GM21390 (cell line): Measurements from ENCODE around the gene ANKRD13B.

Experiments used
- ATAC-seq: cut with Tn5 transposase; IDR thresholded peaks from one replicate; pipeline ENCODE4 v1.9.1; 2021; ENCODE audit not compliant: unreplicated experiment

ANKRD13B gene

DNA sequence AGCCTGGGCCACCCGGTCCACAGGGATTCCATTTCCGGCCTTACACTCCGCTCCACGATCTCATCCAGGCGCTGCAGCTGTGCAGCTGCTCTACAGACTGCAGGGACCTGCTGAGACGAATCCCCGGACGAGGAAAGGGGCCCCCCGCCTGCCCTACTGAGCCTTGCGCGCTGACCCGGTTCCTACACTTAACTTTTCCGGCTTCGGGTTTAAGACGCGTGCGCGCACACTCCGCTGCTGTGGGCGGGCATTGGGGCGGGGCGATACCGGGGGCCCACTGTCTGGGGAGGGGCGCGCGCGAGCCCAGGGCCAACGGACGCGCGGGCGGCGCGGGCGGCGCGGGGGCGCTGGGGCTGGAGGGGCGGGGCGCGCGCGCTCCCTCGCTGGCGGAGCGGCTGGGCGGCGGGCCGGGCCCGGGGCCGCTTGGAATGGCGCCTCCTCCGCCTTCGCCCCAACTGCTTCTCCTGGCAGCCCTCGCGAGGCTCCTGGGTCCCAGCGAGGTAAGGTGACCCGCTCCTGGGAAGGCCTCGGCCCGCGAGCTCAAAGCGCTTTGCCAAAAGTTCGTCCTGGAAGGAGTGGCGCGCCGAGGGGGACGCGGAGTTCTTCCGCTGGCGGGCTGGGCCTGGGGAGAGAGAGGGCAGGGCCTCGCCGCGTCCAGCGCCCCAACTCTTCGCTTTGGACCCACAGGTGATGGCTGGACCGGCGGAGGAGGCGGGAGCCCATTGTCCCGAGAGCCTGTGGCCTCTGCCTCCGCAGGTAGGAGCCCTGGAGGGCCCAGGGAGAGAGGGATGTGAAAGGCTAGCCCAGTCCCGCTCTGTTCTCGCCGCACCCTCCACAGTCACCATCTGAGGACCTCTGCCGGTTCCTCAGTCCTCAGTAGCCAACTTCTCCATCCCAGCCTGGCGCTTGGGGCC, 24.3 kb upstream of the ANKRD13B start, which contains the start of gene TP53I13:
TP53I13 (plus strand) TSS at position 371 of the 914 bp plus-strand sequence; CDS start at position 429, 58 bp downstream.
- ATAC-seq = peak; percentile 30

DNA sequence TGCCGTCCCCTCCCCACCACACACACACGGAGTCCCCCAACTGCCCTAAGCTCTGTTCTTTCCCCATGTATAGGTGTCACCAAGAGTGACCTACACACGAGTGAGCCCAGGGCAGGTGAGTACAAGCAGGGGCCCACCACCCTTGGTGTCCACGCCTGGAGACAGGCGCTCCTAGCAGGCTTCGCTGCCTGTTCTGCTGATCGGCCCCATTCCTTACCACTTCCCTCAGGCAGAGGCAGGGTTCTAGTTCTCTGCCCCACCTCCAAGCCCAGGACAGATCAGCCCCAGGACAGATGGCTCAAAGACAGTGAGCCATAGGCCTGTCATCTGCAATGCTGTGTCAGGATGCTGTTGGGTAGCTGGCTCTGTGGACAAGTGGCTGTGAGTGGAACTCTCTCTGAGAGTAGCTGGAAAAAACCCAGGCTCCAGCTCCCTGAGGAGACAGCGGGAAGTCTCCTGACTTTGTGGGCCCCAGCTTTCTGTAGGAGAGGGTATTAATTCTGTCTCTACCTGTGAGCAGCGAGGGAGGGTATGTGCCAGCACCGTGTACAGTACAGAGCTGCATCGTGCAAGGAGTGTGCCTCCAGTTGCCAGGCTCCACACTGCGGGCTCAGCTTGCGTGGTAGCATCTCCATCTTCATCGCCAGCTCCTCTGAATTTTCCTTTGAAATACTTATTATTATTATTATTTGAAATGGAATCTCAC, 23.5 kb upstream of the ANKRD13B start:
- no peak for ATAC-seq

DNA sequence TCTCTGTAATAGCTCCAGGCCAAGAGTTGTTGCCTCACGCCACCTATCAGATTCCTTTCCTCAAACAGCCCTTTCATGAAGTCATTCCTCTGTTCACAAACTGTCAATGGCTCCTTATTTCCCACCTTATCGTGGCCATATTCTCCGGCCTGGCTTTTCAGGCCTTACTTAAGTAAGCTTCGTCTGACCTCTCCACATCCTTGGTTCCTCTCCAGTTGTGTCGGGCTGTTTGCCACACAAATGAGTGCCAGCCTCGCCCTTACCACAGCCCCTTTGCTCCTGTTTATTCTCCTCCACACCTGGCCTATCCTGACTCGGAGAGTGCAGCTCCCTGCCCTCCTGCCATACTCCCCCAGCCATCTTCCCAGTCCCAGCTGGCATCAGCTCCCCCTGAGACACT, 22.4 kb upstream of the ANKRD13B start:
- ATAC-seq = no peak

DNA sequence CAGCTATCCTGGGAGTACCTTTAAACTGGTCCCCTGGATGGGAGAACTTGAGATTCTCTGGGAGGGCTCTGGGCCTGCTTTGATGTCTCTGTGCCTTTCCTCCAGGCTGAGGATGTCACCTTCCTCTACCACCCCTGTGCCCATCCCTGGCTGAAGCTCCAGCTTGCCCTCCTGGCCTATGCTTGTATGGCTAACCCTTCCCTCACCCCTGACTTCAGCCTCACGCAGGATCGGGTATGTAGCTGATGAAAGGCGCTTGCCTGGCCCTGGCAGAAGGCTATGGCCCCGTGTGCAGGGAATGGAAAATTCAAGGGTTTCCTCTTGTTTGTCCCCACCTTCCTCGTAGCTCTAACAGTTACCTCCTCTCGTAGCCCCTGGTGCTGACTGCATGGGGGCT, 21.4 kb upstream of the ANKRD13B start:
- ATAC-seq = no peak

DNA sequence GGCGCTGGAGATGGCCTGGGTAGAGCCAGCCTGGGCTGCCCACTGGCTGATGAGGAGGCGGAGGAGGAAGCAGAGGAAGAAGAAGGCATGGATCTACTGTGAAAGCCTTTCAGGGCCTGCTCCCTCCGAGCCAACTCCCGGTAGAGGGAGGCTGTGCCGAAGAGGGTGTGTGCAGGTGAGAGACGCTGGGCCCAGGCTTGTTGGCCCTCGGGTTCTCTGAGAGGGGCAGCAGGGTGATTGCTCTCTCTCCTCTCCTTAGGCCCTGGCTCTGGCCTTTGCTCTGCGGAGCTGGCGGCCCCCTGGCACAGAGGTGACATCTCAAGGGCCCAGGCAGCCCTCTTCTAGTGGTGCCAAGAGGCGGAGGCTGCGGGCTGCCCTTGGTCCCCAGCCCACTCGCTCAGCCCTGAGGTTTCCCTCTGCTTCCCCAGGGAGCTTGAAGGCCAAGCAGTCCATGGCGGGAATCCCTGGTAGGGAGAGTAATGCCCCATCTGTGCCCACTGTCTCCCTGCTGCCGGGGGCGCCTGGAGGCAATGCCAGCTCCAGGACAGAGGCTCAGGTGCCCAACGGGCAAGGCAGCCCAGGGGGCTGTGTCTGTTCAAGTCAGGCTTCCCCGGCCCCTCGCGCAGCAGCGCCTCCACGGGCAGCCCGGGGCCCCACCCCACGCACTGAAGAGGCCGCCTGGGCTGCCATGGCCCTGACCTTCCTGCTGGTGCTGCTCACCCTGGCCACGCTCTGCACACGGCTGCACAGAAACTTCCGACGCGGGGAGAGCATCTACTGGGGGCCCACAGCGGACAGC, 20.9 kb upstream of the ANKRD13B start:
- no peak for ATAC-seq

DNA sequence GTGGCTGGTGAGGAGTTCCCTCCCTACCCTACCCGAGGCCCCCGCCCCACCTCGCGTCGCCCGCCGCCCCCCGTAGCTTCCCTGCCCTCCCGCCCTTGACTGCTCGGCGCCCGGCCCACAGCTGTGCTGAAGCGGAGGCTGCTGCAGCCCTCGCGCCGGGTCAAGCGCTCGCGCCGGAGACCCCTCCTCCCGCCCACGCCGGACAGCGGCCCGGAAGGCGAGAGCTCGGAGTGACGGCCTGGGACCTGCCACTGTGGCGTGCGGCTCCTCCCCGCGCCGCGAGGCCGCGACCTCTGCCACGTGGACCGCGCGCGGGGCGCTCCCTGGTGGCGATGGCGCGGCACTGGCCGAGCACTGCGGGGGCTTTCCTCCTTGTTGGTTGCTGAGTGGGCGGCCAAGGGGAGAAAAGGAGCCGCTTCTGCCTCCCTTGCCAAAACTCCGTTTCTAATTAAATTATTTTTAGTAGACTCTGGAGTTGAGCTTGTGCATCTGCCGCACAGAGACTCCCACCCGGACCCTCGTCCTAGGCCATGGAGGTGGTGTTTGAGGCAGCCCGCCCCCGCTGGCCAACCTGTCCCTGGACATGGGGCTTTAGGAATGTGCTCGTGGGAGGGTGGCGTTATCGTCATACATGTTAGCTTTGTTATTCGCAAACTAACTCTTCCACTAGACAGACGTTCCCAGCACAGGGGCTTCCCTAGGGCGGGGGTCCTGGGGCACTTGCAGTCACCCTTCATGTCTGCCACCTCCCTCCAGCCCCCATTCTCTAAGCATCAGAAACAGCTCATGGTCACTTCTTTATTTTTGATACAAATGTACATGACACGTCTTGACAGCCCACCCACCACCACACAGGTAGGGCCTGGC, 20.0 kb upstream of the ANKRD13B start:
- no peak for ATAC-seq

DNA sequence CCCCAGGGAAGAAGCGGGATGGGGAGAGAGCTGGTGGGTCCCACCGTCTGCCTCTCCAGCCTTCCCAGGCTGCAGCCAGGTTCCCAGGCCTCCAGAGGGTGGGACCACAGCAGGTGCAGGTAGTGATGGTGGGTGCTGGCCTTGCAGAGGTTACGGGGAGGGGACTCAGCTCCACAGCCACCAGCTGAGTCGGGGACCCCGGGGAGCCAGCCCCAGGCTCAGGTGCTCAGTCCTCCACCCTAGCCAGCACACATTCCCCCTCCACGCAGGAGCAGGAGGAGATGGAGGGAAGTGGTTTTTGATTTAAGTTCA, 19.4 kb upstream of the ANKRD13B start:
- no peak for ATAC-seq

DNA sequence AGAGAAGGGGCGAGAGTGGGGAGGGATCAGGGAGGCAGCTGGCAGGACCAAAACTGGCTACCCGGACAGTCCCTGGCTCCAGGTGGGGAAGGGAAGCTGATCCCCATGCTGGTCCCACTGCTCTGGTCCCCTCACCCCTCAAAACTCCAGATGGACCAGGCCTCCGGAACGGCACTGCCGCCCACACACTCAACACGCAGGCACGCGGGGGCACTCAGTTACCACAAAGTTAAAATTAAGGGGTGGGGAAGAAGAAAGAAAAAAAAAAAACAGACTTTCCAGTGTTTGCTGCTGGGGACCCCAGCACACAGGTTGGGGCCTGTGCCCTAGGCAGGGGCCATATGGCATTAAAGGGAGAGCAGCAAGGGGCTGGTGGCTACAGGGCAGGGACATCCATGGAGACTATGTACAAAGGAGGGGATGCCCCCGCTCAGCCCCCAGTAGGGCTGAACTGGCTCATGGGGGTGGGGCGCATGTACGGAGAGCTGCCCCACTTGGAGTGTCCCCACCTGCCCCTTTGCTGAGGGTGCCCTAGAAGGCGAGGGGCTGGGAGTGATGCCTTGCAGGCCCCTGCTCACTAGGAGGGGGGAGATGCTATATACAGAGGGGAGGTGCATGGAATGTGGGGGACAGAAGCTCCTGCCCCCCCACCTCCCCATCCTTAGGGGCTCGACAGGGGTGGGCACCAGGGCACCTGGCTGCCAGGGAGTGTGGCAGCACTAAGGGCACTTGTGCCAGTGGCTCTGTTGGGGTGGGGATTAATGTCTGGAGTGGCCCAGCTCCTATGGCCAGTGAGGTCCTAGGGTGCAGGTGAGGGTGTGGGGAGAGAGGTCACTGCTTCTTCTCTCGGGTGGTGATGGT, 18.8 kb upstream of the ANKRD13B start:
- no peak for ATAC-seq

DNA sequence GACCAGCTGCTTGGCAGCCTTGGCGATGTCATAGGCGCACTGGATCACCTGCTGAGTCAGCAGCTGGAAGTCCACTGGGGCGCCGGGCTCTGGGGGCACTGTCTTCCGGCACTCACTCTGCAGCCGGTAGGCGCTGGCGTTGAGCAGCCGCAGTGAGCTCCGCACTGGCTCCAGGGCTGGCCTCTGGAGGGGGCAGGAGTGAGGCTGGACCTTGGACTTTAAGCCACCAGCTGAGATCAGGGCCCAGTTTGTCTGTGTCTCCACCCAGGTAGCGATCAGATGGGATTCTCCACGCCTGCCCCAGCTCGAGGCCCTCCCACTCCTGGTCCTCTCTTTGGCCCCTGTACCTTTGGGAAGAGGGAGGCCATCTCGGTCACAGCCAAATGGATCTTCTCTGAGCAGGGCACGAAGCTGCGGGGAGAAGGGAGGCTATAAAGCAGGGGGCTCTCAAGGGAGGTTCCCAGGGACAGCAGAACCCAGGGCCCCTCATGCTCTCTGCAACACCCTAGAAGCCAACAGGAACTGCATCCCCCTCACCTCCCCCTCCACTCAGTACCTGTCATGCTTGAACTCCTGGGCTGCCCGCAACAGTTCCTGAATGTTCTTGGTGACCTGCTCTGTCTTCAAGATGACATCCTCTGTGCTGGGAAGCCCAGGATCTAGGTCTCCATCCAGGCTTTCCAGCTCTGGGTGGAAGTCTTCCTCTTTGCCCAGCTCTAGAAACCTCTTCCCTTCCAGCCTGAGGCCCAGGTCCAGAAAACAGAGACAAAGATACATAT, 18.0 kb upstream of the ANKRD13B start:
- ATAC-seq = no peak

DNA sequence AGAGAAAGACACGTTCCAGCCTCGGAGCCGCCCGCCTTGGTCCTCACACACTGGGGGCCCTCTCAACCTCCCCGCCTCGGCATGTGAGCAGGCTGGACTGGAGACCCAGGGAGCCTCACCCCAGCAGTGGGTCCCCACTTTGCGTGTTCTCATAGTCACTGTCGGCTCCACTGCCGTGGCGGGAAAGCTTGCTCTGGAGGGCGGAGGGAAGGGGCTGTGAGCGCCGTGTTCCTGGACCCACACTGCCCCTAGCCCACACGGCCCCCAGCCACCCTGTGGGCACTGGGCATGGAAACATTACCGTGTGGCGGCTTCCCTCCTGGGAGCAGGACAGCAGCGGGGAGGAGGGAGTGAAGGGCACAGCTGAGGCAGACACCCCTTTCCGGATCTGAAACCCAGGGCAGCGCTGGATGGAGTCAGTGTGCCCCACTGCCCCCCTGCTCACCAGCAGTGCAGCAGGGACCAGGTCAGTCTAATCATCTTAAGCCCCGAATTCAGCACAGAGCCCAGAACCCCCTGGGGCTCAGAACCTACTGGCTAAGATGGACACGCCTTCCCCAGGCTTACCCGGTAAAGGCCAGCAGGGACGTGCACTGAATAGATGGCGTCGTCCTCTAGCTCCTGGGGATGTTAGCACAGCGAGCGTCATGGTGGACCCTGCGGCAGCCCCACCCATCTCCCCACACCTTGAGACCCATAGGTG, 17.3 kb upstream of the ANKRD13B start:
- no peak for ATAC-seq

DNA sequence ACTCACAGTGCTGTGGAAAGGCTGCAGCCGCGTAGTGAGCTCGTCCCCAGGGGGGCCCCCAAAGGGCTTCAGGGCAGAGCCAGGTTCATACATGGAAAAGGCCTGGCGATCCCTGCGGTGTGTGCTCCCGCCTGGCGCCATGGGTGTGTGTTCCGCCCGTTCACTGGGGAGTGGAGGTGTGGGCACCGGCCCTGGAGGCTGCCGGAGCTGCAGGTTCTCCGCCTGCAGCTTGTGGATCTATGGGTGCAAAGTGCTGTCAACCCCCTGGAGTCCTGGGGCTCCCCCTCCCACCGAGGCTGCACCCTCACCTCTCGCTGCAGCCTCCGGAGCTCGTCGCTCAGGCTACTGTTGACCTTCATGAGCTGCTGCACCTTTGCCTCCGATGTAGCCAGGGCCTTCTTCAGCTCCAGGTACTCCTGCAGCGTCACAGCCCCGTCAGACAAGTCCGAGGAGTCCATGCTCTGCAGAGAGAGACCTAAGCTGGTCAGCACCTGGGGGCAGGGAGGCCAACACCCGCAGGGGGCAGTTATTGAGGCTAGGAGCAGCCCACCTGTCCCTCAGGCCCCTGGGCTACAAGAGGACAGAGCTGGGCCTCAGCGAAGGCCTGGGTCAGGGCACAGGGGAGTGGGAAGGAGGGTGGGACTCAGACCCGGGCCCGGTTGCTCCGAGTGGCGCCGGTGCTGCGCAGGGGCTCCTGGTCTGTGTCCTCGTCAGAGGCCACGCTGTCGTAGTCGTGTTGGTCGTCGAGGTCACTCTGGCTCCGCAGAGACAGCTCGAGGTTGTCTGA, 16.5 kb upstream of the ANKRD13B start:
- no peak for ATAC-seq

DNA sequence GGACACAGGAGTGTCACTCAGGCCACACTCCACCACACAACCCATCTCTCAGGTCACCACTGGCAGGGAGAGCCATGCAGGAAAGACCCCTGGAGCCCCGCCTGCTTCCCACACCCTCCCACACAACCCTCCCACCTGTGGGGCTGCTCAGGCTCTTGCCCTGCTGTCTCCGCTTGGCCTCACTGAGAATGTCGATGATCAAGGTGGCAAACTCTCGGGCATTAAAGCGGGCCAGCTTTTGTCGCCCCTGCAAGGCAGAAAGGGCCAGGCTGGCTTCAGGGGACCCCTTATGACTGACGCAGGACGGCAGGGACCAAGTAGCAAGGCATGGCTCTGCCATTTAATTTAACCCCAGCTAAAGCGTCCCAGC, 15.9 kb upstream of the ANKRD13B start:
- no peak for ATAC-seq

DNA sequence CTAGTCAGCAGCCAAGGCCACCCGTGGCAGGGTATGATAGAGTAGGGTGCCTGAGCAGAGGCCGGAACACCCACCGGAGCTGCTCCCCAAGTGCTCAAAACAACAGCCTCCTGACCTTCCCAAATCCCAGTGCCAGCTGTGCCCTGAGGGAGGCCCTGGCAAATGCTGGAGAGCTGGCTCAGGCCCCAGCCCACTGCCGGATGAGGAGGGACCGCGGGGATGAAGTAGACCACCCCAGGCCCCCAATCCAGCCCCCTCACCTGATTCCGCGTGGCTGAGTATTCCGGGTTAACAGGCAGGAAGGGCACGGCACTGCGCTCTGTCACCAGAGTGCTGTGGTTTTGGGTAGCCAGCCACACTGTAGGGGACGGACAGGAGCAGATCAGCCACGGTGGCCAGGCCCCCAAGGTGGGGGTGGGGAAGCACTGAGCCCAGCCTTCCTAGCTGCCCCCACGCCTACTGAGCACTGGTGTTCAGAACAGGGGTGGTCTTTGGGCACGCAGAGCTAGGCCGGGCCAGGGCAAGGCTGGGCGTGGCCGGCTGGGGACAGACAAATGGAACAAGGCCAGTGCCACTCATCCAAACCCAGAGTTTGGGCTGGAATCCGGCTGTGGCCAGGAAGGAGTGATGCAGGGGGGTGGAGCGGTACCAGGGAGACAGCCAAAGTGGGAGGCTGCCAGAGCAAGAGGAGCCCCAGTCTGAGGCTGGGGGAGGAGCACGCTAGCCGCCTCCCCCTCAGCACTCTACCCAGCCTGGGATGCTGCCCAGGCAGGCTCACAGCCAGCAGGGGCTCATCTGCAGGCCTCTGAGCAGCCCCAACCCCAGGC, 15.3 kb upstream of the ANKRD13B start:
- ATAC-seq = no peak

DNA sequence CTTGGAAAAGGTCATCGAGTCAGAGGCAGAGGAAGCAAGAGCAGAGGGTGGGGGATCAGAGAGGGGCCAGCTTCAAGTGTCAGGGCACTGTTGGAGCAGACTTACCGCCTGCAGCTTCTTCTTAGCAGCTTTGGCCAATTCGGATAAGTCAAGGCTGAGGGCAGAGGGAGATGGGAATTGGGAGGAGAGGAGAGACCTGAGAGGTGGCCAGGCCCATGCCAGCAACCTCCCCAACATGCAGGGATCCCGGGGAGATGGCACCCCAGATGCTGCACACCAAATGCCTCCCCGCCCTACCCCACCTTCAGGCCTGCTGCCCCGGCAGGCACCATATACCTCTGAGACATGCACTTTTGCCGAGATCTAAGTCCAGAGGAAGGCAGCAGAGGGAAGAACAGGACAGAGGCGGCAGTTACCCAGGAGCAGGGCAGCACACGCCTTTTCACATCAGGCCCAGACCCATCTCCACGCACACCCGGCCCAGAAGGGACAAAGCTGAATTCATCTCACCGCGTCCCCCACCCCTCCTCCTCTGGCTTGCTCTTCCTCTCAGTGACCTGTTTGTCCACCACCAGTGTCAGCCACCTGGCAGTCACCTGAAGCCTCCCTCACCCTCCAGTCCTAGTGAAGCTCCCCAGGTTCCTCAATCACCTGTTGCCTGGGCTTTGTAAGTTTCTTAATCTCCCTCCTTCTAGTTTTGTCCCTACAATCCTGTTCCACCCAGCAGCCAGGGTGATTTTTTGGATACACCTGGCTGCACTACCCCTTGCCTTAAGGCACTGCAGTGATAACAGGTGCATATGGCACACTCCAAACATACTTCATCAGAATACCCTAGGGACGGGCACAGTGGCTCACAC, 14.1 kb upstream of the ANKRD13B start:
- ATAC-seq = no peak

DNA sequence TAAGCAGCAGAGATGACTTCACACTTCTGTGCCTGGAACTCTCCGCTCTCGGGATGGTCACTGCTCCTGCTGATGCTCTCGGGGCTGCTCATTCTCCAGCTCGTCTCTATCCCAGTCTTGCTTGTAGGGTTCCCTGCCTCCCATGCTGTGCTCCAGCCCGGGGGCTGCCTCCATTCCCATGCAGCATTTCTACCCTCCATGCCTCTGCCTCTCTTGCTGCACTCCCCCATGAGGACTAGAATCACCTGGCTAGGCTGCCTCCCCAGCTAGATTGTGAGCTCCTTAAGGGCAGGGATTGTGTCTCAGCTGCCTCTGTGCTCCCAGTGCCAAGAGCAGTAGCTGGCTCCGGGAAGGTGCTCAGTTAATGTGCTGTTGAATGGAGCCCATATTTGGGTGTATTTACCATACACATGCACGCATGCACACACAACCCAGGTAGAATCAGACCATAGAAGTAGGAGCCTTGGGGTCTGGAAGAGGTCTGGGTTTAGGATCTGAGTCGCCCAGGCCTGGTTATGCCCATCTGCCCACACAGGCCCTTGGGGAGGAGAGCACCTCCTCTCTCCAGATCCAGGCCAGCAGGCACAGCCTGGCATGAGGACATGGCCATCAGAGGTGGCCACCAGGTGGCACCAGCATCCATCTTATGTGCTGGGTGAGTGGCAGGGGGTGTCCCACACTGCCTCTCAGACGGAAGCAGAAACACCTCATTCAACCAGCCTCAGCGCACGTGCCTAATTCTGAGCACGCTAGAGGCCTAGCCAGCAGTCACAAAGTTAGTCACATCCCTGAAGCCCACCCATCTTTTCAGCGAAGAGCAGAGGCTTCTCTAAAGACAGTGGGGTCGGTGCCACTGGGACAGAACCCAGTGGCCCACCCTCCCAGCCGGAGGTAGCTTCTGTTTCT, 12.8 kb upstream of the ANKRD13B start:
- ATAC-seq = no peak
